ENCODE data around the gene GFRA3.
"Not testable (repeated sequence)": the region's sequence is repeated elsewhere in the genome, so short reads cannot be mapped to it uniquely, and the experiment has no call there.

The GFRA3 gene, protein sequence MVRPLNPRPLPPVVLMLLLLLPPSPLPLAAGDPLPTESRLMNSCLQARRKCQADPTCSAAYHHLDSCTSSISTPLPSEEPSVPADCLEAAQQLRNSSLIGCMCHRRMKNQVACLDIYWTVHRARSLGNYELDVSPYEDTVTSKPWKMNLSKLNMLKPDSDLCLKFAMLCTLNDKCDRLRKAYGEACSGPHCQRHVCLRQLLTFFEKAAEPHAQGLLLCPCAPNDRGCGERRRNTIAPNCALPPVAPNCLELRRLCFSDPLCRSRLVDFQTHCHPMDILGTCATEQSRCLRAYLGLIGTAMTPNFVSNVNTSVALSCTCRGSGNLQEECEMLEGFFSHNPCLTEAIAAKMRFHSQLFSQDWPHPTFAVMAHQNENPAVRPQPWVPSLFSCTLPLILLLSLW
- total RNA-seq, result 0 reads per million in 4 donors

DNA sequence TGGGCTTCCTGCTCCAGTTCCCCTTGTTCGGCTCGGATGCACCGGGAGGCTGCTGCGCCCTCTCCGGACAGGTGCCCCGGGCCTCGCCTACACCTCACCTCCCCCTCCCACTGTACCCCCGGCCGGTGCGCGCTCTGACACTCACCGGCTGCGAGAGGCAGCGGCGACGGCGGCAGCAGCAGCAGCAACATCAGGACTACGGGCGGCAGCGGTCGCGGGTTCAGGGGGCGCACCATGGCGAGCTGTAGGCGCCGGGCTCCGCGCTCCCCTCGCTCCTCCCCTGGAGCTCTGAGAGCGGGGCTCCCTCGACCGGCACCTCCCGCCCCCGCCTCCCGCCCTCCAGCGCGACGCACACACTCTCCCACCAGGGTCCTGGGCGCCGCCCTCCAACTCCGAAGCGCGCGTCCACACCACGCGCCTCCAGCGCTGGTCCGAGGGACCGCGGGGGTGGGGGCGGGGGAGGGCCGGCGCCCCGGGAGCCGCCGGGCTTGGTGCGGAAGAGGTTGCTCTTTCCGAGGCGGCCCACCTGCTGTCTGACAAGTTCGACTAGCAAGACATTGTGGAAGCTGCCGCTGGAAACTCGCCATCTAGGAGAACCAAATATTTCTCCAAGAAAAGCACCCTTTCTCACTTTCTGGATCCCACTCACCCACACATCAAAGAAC is at the start of gene GFRA3:
TSS of gene GFRA3 (minus strand) at position 433 of the 665 bp plus-strand sequence. CDS start at position 236, 197 bp downstream.
- no peak for DNase-seq

DNA sequence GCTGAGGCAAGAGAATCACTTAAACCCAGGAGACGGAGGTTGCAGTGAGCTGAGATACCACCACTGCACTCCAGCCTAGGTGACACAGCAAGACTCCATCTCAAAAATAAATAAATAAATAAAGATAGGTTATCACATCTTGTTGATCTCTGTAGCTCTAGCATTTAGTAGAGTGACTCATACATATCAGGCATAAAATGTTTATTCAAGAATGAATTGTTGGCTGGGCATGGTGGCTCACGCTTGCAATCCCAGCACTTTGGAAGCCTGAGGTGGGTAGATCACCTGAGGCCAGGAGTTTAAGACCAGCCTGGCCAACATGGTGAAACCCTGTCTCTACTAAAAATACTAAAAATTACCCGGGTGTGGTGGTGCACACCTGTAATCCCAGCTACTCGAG is 43.8 kb upstream of the GFRA3 start:
- DNase-seq, result not testable (repeated sequence)

DNA sequence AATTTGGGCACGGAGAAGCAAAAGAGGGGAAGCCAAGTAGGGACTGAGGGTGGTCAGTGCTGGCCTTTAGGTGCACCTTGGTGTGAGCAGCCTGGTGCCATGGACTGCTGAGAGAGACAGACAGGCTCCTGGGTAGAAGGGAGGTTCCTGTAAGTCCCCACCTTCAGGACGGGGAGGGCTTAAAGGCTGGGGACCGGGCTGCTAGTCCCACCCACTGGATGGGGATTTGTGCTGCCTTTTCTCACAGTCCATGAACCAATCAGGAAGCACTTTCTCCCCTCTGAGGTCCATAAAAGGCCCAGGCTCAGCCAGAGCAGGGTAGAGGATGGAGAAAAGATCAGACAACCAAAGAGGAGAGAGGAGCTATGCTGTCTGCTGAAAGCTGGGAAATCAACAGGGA is 41.9 kb upstream of the GFRA3 start:
- no peak for DNase-seq

DNA sequence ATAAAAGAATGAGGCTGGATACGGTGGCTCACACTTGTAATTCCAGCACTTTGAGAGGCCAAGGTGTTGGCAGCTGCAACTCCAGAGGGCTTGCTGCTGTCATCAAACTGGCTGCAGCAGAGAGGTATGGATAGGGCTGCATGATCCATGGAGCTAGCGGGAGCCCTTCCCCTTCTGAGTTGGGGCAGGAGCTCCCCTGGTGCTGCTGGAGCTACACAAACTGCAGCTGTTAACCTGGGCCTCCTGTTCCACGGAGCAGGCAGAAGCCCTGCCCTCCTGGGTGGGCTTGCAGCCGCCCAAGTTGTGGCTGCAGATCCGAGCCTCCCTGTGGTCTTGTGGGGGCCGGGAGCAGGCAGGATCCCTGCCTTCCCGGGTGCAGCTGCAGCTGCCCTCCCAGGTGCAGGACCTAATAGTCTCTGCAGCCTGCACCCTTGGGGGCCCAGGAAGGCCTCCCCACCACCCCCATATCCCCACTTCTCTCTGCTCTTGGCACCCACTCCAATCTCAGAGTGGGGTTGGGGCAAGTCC is 41.4 kb upstream of the GFRA3 start:
- no peak for DNase-seq

DNA sequence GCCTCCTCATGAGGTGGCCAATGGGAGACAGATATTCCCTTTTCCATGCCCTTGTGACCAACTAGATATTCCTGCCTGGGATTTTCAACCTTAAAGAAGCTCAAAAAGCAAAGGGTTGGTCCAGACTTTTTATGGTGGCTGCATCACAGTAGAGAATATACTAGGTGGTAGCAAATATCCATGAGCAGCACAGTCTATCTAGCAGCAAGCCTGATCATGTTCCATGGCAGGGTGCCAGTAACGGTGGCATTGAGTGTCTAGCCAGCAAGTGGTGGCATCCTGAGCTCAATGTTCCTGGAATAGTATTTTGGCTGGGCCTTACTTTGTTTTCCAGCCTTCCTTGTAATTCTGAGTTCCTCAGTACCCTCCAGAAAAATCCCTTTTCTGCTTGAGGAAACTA is 31.4 kb upstream of the GFRA3 start:
- no peak for DNase-seq

DNA sequence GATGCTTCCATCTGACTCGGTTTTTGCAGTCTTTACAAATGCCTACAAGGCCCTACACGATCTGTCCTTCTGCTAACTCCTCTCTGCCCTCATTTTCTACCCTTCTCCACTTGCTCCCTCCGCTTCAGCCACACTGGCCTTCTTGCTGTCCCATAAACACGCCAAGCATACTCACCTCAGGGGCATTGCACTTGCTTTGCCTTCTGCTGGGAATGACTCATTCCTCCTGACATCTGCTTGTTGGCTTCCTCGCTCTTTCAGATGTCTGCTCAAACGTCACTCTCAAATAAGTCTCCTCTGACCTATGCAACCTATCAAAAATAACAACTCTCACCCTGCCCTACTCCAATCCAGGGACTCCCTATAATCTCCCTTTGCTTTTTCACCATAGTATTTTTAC is 29.0 kb upstream of the GFRA3 start:
- DNase-seq, result no peak

DNA sequence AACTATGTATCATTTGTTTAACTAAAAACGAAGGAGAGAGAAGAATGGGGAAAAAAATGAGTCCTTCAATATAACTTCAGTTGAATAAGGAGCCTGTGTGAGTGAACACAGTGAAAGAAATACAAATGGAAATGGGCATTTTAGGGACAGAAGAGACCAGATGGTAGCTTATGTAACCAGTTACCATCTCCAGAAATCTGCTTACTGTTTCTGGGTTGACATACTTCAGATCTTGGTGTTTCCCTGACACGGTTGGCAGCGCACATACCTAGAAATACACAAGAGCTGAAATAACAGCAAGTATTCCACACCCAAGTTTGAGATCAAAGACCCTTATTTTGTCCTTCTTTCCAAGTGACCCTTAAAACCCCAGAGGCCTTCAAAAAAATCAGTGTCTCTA is 14.9 kb upstream of the GFRA3 start:
- DNase-seq, result no peak

DNA sequence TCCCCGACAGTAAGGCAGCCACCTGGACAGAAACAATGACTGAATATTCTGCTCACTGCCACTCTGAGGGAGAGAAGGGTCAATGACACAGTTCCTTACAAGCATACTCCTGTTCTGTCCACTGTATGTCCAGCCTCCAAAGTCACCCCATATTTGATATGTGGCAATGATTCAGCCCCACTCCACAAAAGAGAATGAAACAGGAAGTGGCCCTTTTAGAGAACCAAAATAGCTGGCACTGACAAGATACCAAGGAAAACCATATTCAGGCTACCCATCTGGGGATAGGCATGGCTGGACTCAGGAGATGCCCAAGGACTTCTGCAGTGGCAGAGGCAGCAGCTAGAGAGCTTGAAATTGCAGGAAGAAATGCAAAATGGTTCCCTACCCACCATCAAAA is 12.8 kb upstream of the GFRA3 start:
- no peak for DNase-seq

DNA sequence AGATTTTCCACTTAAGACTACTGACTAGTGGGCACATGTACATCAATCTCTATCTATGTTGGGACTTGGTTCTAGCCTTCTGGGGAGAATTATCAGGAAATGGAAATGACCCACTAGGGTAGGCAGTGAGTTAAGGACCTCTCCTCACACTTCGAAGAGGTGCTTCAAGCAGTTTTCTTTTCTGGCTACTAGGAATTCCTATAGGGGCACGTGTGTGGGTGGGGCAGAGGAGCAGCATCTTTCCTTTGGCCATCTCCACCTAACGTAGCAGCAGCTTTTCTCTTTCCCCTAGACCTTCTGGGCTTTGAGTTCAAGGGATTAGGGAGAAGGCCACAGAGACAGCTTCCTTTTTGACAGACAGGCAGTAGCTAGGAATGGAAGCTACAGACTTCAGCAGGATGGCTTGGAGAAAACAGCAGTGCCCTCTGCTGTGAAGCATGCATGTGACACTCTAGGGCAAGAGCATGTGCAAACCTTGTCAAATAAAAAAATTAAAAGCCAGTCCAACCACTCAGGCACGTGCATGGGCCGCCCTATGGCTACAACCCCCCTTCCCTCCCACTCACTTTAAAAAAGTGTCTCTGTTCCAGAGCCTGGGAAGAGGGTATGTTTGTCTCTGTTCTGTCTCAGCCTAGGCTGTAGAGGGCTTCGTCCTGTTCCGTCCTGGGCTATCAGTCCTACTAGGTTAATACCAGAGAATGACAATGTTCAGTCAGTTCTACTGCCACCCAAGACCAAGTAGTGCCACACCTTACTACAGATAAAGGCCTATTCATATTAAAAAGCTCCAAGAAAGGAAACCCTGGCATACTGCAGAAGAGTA is 8.7 kb upstream of the GFRA3 start:
- no peak for DNase-seq

DNA sequence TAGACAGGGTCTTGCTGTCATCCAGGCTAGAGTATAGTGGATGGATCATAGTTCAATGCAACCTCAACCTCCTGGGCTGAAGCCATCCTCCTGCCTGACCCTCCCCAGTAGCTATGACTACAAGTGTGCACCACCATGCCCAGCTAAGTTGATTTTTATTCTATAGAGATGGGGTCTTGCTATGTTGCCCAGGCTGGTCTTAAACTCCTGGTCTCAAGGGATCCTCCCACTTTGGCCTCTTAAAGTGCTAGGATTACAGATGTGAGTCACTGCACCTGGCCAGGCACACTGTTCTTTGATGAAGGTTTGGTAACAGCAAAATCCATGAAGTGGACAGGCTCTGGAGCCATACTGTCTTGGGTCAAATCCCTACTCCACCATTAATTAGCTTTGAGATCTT is 6.5 kb upstream of the GFRA3 start:
- no peak for DNase-seq

DNA sequence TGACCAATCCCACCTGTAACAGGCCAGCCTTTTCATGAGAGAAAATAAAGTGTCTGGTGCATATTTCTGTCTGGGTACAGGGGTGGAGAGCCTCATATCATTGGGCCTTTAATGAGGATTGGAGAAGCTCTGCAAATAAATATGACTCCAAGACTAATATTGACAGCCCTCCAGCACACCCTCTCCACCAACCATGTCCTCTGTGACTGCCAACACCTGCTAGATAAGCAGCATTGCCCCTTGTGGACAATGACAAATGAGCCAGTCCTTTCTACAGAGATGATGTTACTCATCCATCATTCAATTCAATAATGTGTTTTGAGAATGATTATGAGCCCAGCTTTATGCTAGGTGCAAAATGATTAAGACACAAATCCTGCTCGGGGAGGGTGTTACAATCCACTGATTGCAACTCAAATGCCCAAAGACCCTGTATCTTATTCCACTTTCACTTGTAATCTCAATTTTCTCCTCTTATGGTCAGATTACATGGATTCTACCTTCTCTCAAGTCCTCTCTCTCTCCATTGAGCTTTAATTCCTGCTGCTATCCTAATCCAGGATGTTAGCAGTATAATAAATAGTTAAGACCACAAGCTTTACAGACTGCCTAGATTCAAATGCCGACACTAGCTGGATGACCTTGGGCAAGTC is 2.1 kb upstream of the GFRA3 start:
- DNase-seq, result no peak

DNA sequence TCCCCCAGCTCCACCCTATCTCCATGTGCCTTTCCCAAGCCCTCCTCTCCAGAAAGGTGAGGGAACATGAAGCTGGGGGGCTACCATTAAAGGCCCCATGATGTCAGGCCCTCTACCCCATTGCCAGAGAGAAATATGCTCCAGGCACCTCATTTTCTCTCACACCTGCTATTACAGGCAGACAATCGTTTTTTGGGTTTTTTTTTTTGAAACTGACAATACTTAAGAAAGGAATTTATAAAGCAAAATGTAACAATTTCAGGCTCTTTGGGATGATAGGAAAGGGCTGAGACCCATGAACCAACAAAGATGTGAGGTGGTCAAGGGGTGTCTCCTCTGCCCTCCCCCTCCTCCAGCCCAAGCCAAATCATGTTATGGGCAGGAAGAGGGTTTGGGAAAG is 1.5 kb upstream of the GFRA3 start:
- no peak for DNase-seq

DNA sequence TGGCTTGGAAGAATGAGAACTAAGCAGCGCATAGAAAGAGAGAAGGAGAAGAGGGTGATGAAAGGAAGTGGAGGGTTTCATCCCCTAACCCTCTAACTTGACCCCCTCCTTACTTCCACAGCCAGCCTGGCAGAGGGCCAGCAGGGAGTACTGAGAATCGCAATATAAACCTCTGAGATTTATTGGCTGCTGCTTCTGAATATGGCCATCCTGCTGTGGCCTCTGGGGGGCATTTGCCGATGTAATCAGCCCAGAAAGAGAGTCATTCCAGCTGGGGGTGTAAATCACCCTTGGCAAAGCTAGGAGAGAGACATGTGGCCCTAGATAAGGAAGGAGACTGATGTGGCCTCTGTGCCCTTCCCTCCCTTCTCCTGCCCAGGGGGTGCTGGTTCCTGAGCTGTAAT is 960 bp upstream of the GFRA3 start:
- no peak for DNase-seq

DNA sequence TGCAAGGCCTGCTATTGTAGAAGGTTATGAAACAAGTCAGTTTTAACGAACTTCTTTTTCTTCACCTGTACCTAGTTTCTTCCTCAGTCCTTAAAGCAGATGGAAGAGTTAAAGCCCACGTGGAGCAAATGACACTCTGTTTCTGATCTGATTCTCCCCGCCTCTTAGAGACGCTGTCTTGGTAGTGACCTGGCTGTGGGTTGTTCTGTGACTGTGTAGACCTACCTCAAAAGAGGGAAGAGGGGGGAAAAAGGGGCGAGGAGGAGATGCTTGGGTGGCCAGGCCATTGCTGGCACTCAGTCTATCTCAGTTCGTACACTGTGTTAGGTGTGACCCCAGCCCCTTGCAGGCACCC is 610 bp downstream of the GFRA3 start:
- no peak for DNase-seq

DNA sequence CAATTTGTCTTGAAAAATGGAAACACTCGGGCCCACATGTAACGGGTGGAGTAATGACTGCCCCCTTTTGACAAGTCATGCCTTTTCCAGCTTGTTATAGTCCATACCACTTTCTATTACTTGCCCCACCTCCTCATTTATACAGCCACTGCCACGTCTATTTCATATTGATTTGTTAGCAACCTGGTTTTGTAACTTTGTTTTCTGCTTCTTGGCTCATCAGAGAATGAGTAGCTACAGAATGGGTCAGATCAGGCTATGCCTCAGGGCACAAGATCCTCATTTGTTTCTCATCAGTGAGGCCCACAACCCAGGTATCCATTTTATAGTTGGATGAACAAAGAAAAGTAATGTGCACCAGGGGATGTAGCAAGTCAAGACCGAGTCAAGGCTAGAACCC is 1.7 kb downstream of the GFRA3 start:
- no peak for DNase-seq

DNA sequence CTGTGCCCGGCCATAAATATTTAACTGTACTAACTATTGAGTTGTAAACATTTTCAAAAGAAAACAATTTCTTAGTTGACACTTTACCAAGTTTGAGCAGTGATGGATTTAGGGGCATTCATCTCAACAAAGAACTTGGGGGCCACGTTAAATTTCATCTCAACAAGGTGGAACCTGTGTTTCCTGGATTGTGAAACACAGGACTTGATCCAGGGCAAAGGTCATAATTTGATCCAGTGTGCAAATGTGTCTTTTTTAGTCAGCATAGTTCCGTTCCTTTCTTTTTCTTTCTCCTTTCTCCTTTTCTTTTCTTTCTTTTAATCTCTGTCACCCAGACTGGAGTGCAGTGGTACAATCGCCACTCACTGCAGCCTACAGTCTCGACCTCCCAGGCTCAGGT is 3.1 kb downstream of the GFRA3 start:
- no peak for DNase-seq

DNA sequence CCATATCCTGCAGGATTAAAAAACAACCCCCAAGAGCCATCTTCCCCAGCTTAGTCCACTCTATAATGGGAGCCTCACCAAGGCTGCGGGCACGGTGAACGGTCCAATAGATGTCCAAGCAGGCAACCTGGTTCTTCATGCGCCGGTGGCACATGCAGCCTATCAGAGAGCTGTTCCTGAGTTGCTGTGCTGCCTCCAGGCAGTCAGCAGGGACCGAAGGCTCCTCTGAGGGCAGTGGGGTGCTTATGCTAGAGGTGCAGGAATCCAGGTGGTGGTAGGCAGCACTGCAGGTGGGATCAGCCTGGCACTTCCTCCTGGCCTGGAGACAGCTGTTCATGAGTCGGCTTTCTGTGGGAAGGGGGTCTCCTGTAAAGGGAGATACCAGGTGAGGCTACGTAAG is 10.2 kb downstream of the GFRA3 start:
- DNase-seq, result no peak

DNA sequence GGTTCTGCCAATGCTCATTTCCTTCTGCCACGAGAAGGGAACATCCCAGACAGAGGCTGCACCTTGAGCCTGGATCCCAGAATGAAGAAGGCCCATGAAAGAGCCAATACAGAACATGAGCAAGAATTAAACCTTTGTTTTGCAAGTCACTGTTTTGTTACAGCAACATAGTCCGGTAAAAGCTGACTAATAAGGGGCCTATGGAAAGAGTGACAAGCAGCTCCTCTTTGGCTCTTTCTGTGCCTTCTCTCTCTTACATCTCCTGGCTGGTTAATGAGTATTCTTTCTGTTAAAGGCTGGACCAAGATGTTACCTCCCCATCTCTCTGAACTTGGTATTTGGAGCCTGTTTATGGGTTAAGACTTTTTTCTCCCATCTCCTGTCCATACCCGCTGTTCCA is 10.8 kb downstream of the GFRA3 start:
- no peak for DNase-seq

DNA sequence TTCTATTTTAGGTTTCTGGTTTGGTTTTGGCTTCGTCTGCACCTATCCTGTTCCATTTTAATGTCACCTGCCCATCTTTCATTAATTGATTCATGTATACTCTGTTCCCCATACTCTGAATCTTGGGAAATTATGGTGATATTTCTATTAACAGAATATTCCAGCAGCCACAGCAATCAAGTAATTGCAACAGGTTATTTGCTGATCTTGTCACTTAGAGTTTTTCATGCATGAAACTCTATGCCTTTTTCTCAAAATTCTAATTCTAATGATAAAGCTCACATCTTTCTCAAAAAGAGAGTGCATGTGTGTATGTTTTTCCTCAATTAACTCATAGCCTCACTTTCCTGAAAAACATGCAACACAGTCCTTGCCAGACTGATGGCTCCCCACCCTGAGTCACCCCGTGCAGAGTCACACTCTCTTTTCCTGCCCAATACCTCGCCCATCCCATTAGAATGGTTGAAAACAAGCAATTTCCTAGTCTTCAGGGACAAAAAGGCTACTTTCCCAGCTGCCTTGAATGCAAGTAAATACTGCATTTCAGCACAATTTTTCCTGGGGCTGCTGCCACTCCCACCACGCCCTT is 15.6 kb downstream of the GFRA3 start:
- DNase-seq, result no peak

DNA sequence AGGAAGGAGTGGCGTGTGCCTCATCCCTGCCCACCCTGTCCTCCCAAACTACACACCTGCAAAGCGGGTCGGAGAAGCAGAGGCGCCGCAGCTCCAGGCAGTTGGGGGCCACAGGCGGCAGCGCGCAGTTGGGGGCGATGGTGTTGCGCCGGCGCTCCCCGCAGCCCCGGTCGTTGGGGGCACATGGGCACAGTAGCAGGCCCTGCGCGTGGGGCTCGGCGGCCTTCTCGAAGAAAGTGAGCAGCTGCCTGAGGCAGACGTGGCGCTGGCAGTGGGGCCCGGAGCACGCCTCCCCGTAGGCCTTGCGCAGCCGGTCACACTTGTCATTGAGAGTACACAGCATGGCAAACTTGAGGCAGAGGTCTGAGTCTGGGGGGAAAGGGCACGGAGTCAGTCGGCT is 16.8 kb downstream of the GFRA3 start:
- no peak for DNase-seq

DNA sequence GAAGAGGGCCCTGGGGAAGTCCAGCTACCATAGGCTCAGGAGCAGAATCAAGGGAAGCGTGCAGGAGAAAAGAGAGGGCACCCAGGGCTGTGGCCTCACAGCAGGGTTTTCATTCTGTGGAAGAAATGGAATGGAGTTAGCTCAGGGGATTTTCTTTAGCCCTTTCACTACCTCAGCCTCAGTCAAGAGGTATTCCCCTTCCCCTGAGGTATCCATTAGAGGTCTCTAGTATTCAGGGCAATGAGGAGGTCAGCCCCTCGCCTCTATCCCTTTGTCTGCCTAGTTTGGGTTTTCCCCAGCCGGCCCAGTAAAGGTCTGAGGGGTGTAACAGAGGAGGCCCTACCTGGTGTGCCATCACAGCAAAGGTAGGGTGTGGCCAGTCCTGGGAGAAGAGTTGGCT is 21.5 kb downstream of the GFRA3 start:
- DNase-seq, result no peak

DNA sequence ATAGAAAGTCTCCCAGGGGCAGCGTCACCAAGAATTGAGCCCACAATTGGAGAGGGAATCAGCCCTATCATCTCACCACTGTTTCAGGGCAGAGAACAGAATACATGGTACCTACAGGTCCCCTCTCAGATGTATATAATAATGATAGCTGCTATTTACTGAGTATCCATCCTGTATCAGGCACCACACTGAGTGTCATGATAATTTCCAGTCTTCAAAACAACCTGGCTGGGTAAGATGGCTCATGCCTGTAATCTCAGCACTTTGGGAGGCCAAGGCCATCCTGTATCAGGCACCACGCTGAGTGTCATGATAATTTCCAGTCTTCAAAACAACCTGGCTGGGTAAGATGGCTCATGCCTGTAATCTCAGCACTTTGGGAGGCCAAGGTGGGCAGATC is 26.6 kb downstream of the GFRA3 start:
- DNase-seq, result not testable (repeated sequence)

DNA sequence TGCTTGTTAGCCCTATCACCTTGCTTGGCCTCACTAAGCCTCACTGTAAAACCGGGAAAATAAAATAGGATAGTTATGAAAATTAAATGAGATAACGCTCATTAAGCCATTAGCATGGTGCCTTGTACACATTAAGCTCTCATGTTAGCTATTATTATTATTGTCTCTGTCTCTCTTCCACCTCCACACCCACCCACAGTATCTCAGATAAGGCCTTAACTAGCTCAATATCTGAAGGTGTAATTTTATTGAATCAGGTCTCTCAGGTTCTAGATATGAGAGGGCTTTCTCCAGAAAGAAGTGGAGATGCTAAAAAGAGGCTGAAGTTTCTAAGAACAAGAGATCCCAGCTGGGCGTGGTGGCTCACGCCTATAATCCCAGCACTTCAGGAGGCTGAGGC is 27.6 kb downstream of the GFRA3 start:
- no peak for DNase-seq
